ENCODE data around the gene ZBTB25.

DNA sequence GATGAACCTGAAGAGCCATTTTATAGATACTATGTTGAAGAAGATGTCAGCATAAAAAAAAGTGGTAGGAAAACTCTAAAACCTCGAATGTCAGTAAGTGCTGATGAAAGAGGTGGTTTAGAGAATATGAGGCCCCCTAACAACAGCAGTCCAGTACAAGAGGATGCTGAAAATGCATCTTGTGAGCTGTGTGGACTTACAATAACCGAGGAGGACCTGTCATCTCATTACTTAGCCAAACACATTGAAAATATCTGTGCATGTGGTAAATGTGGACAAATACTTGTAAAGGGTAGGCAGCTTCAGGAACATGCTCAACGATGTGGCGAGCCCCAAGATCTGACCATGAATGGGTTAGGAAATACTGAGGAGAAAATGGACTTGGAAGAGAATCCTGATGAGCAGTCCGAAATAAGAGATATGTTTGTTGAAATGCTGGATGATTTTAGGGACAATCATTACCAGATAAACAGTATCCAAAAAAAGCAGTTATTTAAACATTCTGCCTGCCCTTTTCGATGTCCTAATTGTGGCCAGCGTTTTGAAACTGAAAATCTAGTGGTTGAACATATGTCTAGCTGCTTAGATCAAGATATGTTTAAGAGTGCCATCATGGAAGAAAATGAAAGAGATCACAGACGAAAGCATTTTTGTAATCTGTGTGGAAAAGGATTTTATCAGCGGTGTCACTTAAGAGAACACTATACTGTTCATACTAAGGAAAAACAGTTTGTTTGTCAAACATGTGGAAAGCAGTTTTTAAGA lies 19.1 kb upstream of the ZBTB25 start:
- TF ChIP-seq POLR2AphosphoS5 (IDR thresholded peaks at IDR 0.05; ENCODE audit: low read depth, low read length) (no peak), TAF1 (IDR thresholded peaks at IDR 0.05; ENCODE audit: borderline replicate concordance, low read depth, low read length) (no peak)
